ENCODE results near the gene LSAMP.

DNA sequence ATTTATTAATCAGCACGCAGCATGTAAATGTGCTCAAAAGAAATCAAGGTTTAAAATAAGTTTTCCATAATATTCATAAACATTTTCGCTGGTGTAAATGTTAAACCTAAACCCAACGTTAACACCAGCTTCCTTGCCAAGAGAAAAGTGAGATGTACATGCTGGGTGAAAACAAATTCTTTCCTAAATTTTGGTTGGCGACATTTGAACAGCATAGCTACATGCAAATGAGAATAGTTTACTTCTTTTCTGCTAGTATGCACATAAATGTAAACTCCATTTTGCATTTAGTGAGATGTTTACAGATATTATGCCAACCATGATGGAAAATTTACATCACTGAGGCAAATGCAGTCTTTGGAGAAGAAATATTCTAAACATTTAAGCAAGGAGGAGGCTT is 639.8 kb downstream of the LSAMP start:
- TF ChIP-seq, protein P1, sequence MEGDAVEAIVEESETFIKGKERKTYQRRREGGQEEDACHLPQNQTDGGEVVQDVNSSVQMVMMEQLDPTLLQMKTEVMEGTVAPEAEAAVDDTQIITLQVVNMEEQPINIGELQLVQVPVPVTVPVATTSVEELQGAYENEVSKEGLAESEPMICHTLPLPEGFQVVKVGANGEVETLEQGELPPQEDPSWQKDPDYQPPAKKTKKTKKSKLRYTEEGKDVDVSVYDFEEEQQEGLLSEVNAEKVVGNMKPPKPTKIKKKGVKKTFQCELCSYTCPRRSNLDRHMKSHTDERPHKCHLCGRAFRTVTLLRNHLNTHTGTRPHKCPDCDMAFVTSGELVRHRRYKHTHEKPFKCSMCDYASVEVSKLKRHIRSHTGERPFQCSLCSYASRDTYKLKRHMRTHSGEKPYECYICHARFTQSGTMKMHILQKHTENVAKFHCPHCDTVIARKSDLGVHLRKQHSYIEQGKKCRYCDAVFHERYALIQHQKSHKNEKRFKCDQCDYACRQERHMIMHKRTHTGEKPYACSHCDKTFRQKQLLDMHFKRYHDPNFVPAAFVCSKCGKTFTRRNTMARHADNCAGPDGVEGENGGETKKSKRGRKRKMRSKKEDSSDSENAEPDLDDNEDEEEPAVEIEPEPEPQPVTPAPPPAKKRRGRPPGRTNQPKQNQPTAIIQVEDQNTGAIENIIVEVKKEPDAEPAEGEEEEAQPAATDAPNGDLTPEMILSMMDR (IDR thresholded peaks at IDR 0.05): no peak
- TF ChIP-seq POLR2A (IDR thresholded peaks at IDR 0.05): no peak

All from lower leg skin (tissue), 3 donors.